Uterus (tissue), 4 donors: Measurements from ENCODE around the gene GALNT14. TPM values are rescaled to one million over a fixed set of nuclear protein-coding genes. Genes with fewer than 3 reads are reported as not detected.

ENCODE experiments used
- DNase-seq, 2 donors: peaks; one replicate each; pipeline ENCODE4 v3.0.0-alpha.2; 2019 to 2020
- H3K27ac ChIP-seq, 2 donors: fragments of 200-600 bp; sonication (generic); 1 replicate in 1 of 2; 2 replicates in 1 of 2; pipeline ENCODE4 v1.5.1; 2016 to 2018
- H3K27me3 ChIP-seq, 2 donors: fragments of 200-600 bp; sonication (generic); one replicate each; pipeline ENCODE4 v1.5.1; 2018 to 2019; ENCODE audit warnings: control low read depth in 1 of 2
- H3K36me3 ChIP-seq, 2 donors: fragments of 200-600 bp; sonication (generic); one replicate each; pipeline ENCODE4 v1.5.1; 2019; ENCODE audit warnings: control low read depth in 1 of 2
- H3K4me1 ChIP-seq, 2 donors: fragments of 200-600 bp; sonication (generic); one replicate each; pipeline ENCODE4 v1.5.1; 2018 to 2019; ENCODE audit warnings: control low read depth in 1 of 2
- H3K4me3 ChIP-seq, 2 donors: fragments of 200-600 bp; sonication (generic); 1 replicate in 1 of 2; 2 replicates in 1 of 2; pipeline ENCODE4 v1.5.1; 2018 to 2019; ENCODE audit warnings: mild to moderate bottlenecking in 1 of 2
- H3K9me3 ChIP-seq, 2 donors: fragments of 200-600 bp; sonication (generic); one replicate each; pipeline ENCODE4 v1.5.1; 2019; ENCODE audit warnings: control low read depth in 1 of 2
- CTCF ChIP-seq, 4 experiments: fragments of 200-600 bp in 2 of 4; fragments of 450-650 bp in 2 of 4; sonication (generic) in 2 of 4; IDR thresholded peaks; one replicate each; pipeline ENCODE4 v1.5.1; 2016 to 2019; ENCODE audit warnings: antibody characterized with exemption in 4 of 4, mild to moderate bottlenecking in 2 of 4, moderate library complexity in 1 of 4
- POLR2A ChIP-seq, 2 donors: fragments of 450-650 bp; IDR thresholded peaks; one replicate each; pipeline ENCODE4 v1.6.1; 2016; ENCODE audit warnings: antibody characterized with exemption in 2 of 2, mild to moderate bottlenecking in 1 of 2, moderate library complexity in 1 of 2
- intact Hi-C: fragments of 100-400 bp; cut with DNase I; formaldehyde crosslinking; loops from one replicate; pipeline ENCODE4 v1.15.1; 2023; ENCODE audit warnings: low total_unique reads
- total RNA-seq, 4 donors: library from RNA; depleted of rRNA in 3 of 4; stranded (reverse); fragments of >200 nt in 3 of 4; gene quantifications; one replicate each; pipeline versions ENCODE4 v1.1.0 to v1.2.4, GENCODE V29; 2014 to 2023
- donor health status: DM: yes; HTN: yes; CAD: no.

The GALNT14 gene
- total RNA-seq, 4 donors from 2014 or later, result 0.58 to 4.0 TPM; not detected in 2

- no peaks in the 10 kb centered on the region for H3K9me3 ChIP-seq
- H3K36me3 ChIP-seq, result no peaks in the 10 kb centered on the region
- H3K27me3 ChIP-seq, result no peaks in the 10 kb centered on the region
- intact Hi-C loops, result no loop called here
- DNase-seq, result no peak
- TF ChIP-seq POLR2A (IDR thresholded peaks at IDR 0.05) (no peak), CTCF (IDR thresholded peaks at IDR 0.05) (no peak)
- no peaks in the 10 kb centered on the region for H3K4me1 ChIP-seq
- no peak overlapping the region for H3K4me3 ChIP-seq
- H3K27ac ChIP-seq, result no peak overlapping the region
Observed at GRCh38 chr2:30948857-30949256, 189.4 kb downstream of the GALNT14 start.

- Histone ChIP-seq H3K36me3 (no peaks in the 10 kb centered on the region), H3K4me1 (no peaks in the 10 kb centered on the region), H3K27me3 (no peaks in the 10 kb centered on the region), H3K9me3 (no peaks in the 10 kb centered on the region), H3K27ac (no peak overlapping the region), H3K4me3 (no peak overlapping the region)
- DNase-seq, result no peak
- intact Hi-C loops, result no loop called here
- TF ChIP-seq CTCF (IDR thresholded peaks at IDR 0.05), result no peak
- TF ChIP-seq POLR2A (IDR thresholded peaks at IDR 0.05), result no peak
Observed at GRCh38 chr2:30948130-30948529, 190.1 kb downstream of the GALNT14 start.

- H3K27me3 ChIP-seq, result no peaks in the 10 kb centered on the region
- no peak overlapping the region for H3K27ac ChIP-seq
- no peaks in the 10 kb centered on the region for H3K36me3 ChIP-seq
- intact Hi-C loops, result no loop called here
- DNase-seq, result no peak
- no peak for TF ChIP-seq POLR2A (IDR thresholded peaks at IDR 0.05)
- TF ChIP-seq CTCF (IDR thresholded peaks at IDR 0.05), result no peak
- H3K4me3 ChIP-seq, result no peak overlapping the region
- no peaks in the 10 kb centered on the region for H3K4me1 ChIP-seq
- H3K9me3 ChIP-seq, result no peaks in the 10 kb centered on the region
Observed at GRCh38 chr2:30947686-30948085, 190.6 kb downstream of the GALNT14 start.

- DNase-seq, result no peak
- Histone ChIP-seq H3K4me1 (no peaks in the 10 kb centered on the region), H3K4me3 (no peak overlapping the region), H3K36me3 (no peaks in the 10 kb centered on the region), H3K9me3 (no peaks in the 10 kb centered on the region), H3K27me3 (no peaks in the 10 kb centered on the region), H3K27ac (no peak overlapping the region)
- intact Hi-C loops, result no loop called here
- no peak for TF ChIP-seq POLR2A (IDR thresholded peaks at IDR 0.05)
- TF ChIP-seq CTCF (IDR thresholded peaks at IDR 0.05), result no peak
Observed at GRCh38 chr2:30942419-30942818, 195.8 kb downstream of the GALNT14 start.

GRCh38 chr2:30940839-30941238 is 197.4 kb downstream of the GALNT14 start:
- no peaks in the 10 kb centered on the region for H3K9me3 ChIP-seq
- no peak for DNase-seq
- intact Hi-C loops, result no loop called here
- no peaks in the 10 kb centered on the region for H3K36me3 ChIP-seq
- H3K27me3 ChIP-seq, result no peaks in the 10 kb centered on the region
- H3K4me3 ChIP-seq, result no peak overlapping the region
- H3K4me1 ChIP-seq, result no peaks in the 10 kb centered on the region
- TF ChIP-seq POLR2A (IDR thresholded peaks at IDR 0.05) (no peak), CTCF (IDR thresholded peaks at IDR 0.05) (no peak)
- H3K27ac ChIP-seq, result no peak overlapping the region
